ENCODE measurements around the gene LGALS12.

Gene LGALS12

GRCh38 chr11:63556404-63557013 lies 50.6 kb downstream of the LGALS12 start:
- H3K36me3 ChIP-seq (ENCODE audit: control insufficient read depth, insufficient read depth, low read length): no peaks in the 10 kb centered on the region
- H3K9me3 ChIP-seq (ENCODE audit: control insufficient read depth, low read length): no peaks in the 10 kb centered on the region
- no peak overlapping the region for H3K4me3 ChIP-seq (ENCODE audit: low read length)
- peaks cover 49% of the 10 kb centered on the region for H3K4me1 ChIP-seq (ENCODE audit: control insufficient read depth, insufficient read depth, low read length)
- no peak overlapping the region for H3K9ac ChIP-seq (ENCODE audit: low read length)
- H3K27me3 ChIP-seq (ENCODE audit: control insufficient read depth, insufficient read depth, low read length): no peaks in the 10 kb centered on the region

- no peaks in the 10 kb centered on the region for H3K27me3 ChIP-seq (ENCODE audit: control insufficient read depth, insufficient read depth, low read length)
- no peaks in the 10 kb centered on the region for H3K9me3 ChIP-seq (ENCODE audit: control insufficient read depth, low read length)
- H3K36me3 ChIP-seq (ENCODE audit: control insufficient read depth, insufficient read depth, low read length): no peaks in the 10 kb centered on the region
- no peak overlapping the region for H3K9ac ChIP-seq (ENCODE audit: low read length)
- peaks cover 51% of the 10 kb centered on the region for H3K4me1 ChIP-seq (ENCODE audit: control insufficient read depth, insufficient read depth, low read length)
- H3K4me3 ChIP-seq (ENCODE audit: low read length): no peak overlapping the region
Observed at GRCh38 chr11:63557570-63557969, 51.7 kb downstream of the LGALS12 start.

GRCh38 chr11:63558459-63559157 lies 52.7 kb downstream of the LGALS12 start:
- H3K4me3 ChIP-seq (ENCODE audit: low read length): no peak overlapping the region
- no peak overlapping the region for H3K9ac ChIP-seq (ENCODE audit: low read length)
- no peaks in the 10 kb centered on the region for H3K9me3 ChIP-seq (ENCODE audit: control insufficient read depth, low read length)
- H3K4me1 ChIP-seq (ENCODE audit: control insufficient read depth, insufficient read depth, low read length): peaks cover 51% of the 10 kb centered on the region
- no peaks in the 10 kb centered on the region for H3K36me3 ChIP-seq (ENCODE audit: control insufficient read depth, insufficient read depth, low read length)
- H3K27me3 ChIP-seq (ENCODE audit: control insufficient read depth, insufficient read depth, low read length): no peaks in the 10 kb centered on the region

GRCh38 chr11:63560506-63561180 lies 54.8 kb downstream of the LGALS12 start:
- no peaks in the 10 kb centered on the region for H3K27me3 ChIP-seq (ENCODE audit: control insufficient read depth, insufficient read depth, low read length)
- H3K36me3 ChIP-seq (ENCODE audit: control insufficient read depth, insufficient read depth, low read length): no peaks in the 10 kb centered on the region
- peak overlapping the region; percentile 2 for H3K9ac ChIP-seq (ENCODE audit: low read length)
- H3K9me3 ChIP-seq (ENCODE audit: control insufficient read depth, low read length): no peaks in the 10 kb centered on the region
- no peak overlapping the region for H3K4me3 ChIP-seq (ENCODE audit: low read length)
- peaks cover 66% of the 10 kb centered on the region for H3K4me1 ChIP-seq (ENCODE audit: control insufficient read depth, insufficient read depth, low read length)

- no peaks in the 10 kb centered on the region for H3K27me3 ChIP-seq (ENCODE audit: control insufficient read depth, insufficient read depth, low read length)
- H3K4me3 ChIP-seq (ENCODE audit: low read length): peak within 1 kb of the TSS; percentile 60
- peaks cover 76% of the 10 kb centered on the region for H3K4me1 ChIP-seq (ENCODE audit: control insufficient read depth, insufficient read depth, low read length)
- no peaks in the 10 kb centered on the region for H3K36me3 ChIP-seq (ENCODE audit: control insufficient read depth, insufficient read depth, low read length)
- H3K9ac ChIP-seq (ENCODE audit: low read length): peak within 1 kb of the TSS; percentile 63
- H3K9me3 ChIP-seq (ENCODE audit: control insufficient read depth, low read length): no peaks in the 10 kb centered on the region
Observed at GRCh38 chr11:63563201-63564055, 57.5 kb downstream of the LGALS12 start, which contains the start of gene PLAAT2. PLAAT2 (minus strand) TSS chr11:63563379; CDS start chr11:63563324, 55 bp downstream.

- peak overlapping the region; percentile 63 for H3K9ac ChIP-seq (ENCODE audit: low read length)
- H3K36me3 ChIP-seq (ENCODE audit: control insufficient read depth, insufficient read depth, low read length): no peaks in the 10 kb centered on the region
Observed at GRCh38 chr11:63564056-63564774, 58.3 kb downstream of the LGALS12 start.

GRCh38 chr11:63564784-63565350 lies 59.0 kb downstream of the LGALS12 start:
- Histone ChIP-seq H3K9me3 (ENCODE audit: control insufficient read depth, low read length) (no peaks in the 10 kb centered on the region), H3K27me3 (ENCODE audit: control insufficient read depth, insufficient read depth, low read length) (no peaks in the 10 kb centered on the region), H3K4me3 (ENCODE audit: low read length) (no peak overlapping the region), H3K36me3 (ENCODE audit: control insufficient read depth, insufficient read depth, low read length) (no peaks in the 10 kb centered on the region), H3K9ac (ENCODE audit: low read length) (peak overlapping the region; percentile 59), H3K4me1 (ENCODE audit: control insufficient read depth, insufficient read depth, low read length) (peaks cover 62% of the 10 kb centered on the region)

More at GRCh38 chr11:63564056-63564774, 58.3 kb downstream of the LGALS12 start:
- Histone ChIP-seq H3K27me3 (ENCODE audit: control insufficient read depth, insufficient read depth, low read length) (no peaks in the 10 kb centered on the region), H3K4me1 (ENCODE audit: control insufficient read depth, insufficient read depth, low read length) (peaks cover 68% of the 10 kb centered on the region), H3K4me3 (ENCODE audit: low read length) (no peak overlapping the region), H3K9me3 (ENCODE audit: control insufficient read depth, low read length) (no peaks in the 10 kb centered on the region)

All from mucosa of stomach (tissue), 1 donor.